ENCODE results near the gene FAM219A.

GRCh38 chr9:34492051-34492450, 33.7 kb upstream of the FAM219A start:
- TF ChIP-seq POLR2A (IDR thresholded peaks at IDR 0.05): no peak
- no peak for TF ChIP-seq CTCF (IDR thresholded peaks at IDR 0.05)
- TF ChIP-seq POLR2AphosphoS5 (IDR thresholded peaks at IDR 0.05): no peak
- no peak for TF ChIP-seq EP300 (IDR thresholded peaks at IDR 0.05)

Measured in upper lobe of left lung (tissue), 4 donors.